ENCODE results near the gene FNBP1L.

Gene FNBP1L

DNA sequence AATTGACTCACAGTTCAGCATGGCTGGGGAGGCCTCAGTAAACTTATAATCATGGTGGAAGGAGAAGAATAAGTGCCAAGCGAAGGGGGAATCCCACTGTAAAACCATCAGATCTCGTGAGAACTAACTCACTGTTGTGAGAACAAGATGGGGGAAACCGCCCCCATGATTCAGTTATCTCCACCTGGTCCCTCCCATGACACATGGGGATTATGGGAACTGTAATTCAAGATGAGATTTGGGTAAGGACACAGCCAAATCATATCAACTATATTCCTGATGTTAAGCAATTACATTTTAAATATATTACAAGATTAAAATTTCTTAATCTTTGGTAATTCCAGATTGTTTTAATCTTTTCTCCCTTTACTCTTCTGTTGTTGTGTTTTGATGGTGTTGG lies 55.2 kb downstream of the FNBP1L start:
- 93% methylated on average over 3 of the region's 3 CpGs for WGBS
- peaks cover 9% of the 10 kb centered on the region for H3K4me1 ChIP-seq (ENCODE audit: insufficient read depth, low read length)
- H3K9ac ChIP-seq (ENCODE audit: low read depth, low read length), result no peak overlapping the region
- H3K27ac ChIP-seq (ENCODE audit: low read depth, low read length), result no peak overlapping the region
- peaks cover 69% of the 10 kb centered on the region for H3K36me3 ChIP-seq (ENCODE audit: insufficient read depth, low read length)
- no peak overlapping the region for H3K4me3 ChIP-seq (ENCODE audit: low read length)
- peaks cover 10% of the 10 kb centered on the region; the same call in 1 of the 2 replicates for H3K9me3 ChIP-seq (ENCODE audit: insufficient read depth, low read depth, low read length)
- no peaks in the 10 kb centered on the region for H3K27me3 ChIP-seq (ENCODE audit: insufficient read depth, low read length)

DNA sequence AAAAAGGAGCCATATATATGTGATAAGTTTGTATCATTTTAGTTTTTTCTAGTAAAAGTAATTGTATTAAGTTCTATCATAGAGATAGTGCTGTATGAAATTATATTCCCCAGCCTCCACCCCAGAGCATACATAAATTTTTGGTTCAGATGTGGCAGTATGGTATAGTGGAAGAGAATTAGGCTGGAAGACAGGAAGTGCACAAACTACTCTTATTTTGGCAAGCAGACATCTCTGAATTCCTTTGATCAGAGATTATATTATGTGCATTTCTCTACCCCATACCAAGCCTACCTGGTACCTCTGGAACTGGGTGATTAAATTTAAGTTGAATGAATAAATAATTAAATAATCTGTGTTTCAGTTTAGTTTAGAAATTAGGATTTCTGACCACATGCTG lies 55.9 kb downstream of the FNBP1L start:
- Histone ChIP-seq H3K9ac (ENCODE audit: low read depth, low read length) (no peak overlapping the region), H3K27ac (ENCODE audit: low read depth, low read length) (no peak overlapping the region), H3K9me3 (ENCODE audit: insufficient read depth, low read depth, low read length) (peaks cover 17% of the 10 kb centered on the region), H3K4me1 (ENCODE audit: insufficient read depth, low read length) (peaks cover 5% of the 10 kb centered on the region; the same call in 1 of the 2 replicates), H3K36me3 (ENCODE audit: insufficient read depth, low read length) (peaks cover 75% of the 10 kb centered on the region), H3K27me3 (ENCODE audit: insufficient read depth, low read length) (no peaks in the 10 kb centered on the region), H3K4me3 (ENCODE audit: low read length) (no peak overlapping the region)

GRCh38 chr1:93504247-93505033 lies 56.5 kb downstream of the FNBP1L start:
- Histone ChIP-seq H3K9me3 (ENCODE audit: insufficient read depth, low read depth, low read length) (peaks cover 23% of the 10 kb centered on the region), H3K4me3 (ENCODE audit: low read length) (no peak overlapping the region), H3K4me1 (ENCODE audit: insufficient read depth, low read length) (peaks cover 5% of the 10 kb centered on the region; the same call in 1 of the 2 replicates), H3K36me3 (ENCODE audit: insufficient read depth, low read length) (peaks cover 81% of the 10 kb centered on the region), H3K27me3 (ENCODE audit: insufficient read depth, low read length) (no peaks in the 10 kb centered on the region), H3K27ac (ENCODE audit: low read depth, low read length) (no peak overlapping the region), H3K9ac (ENCODE audit: low read depth, low read length) (no peak overlapping the region)
- 92% methylated on average over 8 of the region's 8 CpGs for WGBS

- H3K9ac ChIP-seq (ENCODE audit: low read depth, low read length), result no peak overlapping the region
- H3K36me3 ChIP-seq (ENCODE audit: insufficient read depth, low read length), result peaks cover 67% of the 10 kb centered on the region
Measured at GRCh38 chr1:93506126-93506525, 58.2 kb downstream of the FNBP1L start.

DNA sequence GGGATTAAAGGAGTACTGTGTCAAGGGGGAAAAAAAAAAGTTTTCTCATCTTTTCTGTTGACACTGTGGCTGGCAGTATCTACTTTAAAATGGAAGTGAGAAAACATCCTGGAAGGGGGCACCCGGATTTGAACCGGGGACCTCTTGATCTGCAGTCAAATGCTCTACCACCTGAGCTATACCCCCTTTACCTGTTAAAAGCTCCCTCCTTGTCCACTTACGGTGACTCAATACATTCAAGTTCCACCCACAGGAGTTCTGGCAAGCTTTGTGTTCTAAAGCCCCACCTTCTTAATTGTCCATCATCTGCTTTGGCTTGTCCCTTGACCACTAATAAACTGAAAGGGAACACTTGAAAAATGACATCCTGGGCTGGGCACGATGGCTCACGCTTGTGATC lies 68.2 kb downstream of the FNBP1L start:
- no peaks in the 10 kb centered on the region for H3K9me3 ChIP-seq (ENCODE audit: insufficient read depth, low read depth, low read length)
- WGBS, result 93% methylated on average over 5 of the region's 5 CpGs

More at GRCh38 chr1:93506126-93506525, 58.2 kb downstream of the FNBP1L start:
- H3K4me3 ChIP-seq (ENCODE audit: low read length), result no peak overlapping the region
- H3K9me3 ChIP-seq (ENCODE audit: insufficient read depth, low read depth, low read length), result peaks cover 26% of the 10 kb centered on the region
- no peak overlapping the region for H3K27ac ChIP-seq (ENCODE audit: low read depth, low read length)
- WGBS, result 97% methylated on average over 3 of the region's 3 CpGs
- H3K27me3 ChIP-seq (ENCODE audit: insufficient read depth, low read length), result no peaks in the 10 kb centered on the region
- no peaks in the 10 kb centered on the region for H3K4me1 ChIP-seq (ENCODE audit: insufficient read depth, low read length)

GRCh38 chr1:93518516-93518915 lies 70.6 kb downstream of the FNBP1L start:
- peaks cover 23% of the 10 kb centered on the region for H3K36me3 ChIP-seq (ENCODE audit: insufficient read depth, low read length)
- peaks cover 4% of the 10 kb centered on the region; the same call in 1 of the 2 replicates for H3K4me1 ChIP-seq (ENCODE audit: insufficient read depth, low read length)
- H3K9me3 ChIP-seq (ENCODE audit: insufficient read depth, low read depth, low read length), result no peaks in the 10 kb centered on the region
- H3K4me3 ChIP-seq (ENCODE audit: low read length), result no peak overlapping the region
- H3K9ac ChIP-seq (ENCODE audit: low read depth, low read length), result no peak overlapping the region
- no peak overlapping the region for H3K27ac ChIP-seq (ENCODE audit: low read depth, low read length)
- no peaks in the 10 kb centered on the region for H3K27me3 ChIP-seq (ENCODE audit: insufficient read depth, low read length)

More for the DNA sequence above, 68.2 kb downstream of the FNBP1L start:
- no peak overlapping the region for H3K27ac ChIP-seq (ENCODE audit: low read depth, low read length)
- no peak overlapping the region for H3K4me3 ChIP-seq (ENCODE audit: low read length)
- no peak overlapping the region for H3K9ac ChIP-seq (ENCODE audit: low read depth, low read length)
- H3K36me3 ChIP-seq (ENCODE audit: insufficient read depth, low read length), result peaks cover 4% of the 10 kb centered on the region
- peaks cover under 1% of the 10 kb centered on the region; the same call in 1 of the 2 replicates for H3K4me1 ChIP-seq (ENCODE audit: insufficient read depth, low read length)
- no peaks in the 10 kb centered on the region for H3K27me3 ChIP-seq (ENCODE audit: insufficient read depth, low read length)

GRCh38 chr1:93519199-93519829 lies 71.4 kb downstream of the FNBP1L start:
- Histone ChIP-seq H3K36me3 (ENCODE audit: insufficient read depth, low read length) (peaks cover 31% of the 10 kb centered on the region), H3K9ac (ENCODE audit: low read depth, low read length) (no peak overlapping the region), H3K27ac (ENCODE audit: low read depth, low read length) (no peak overlapping the region), H3K9me3 (ENCODE audit: insufficient read depth, low read depth, low read length) (no peaks in the 10 kb centered on the region), H3K27me3 (ENCODE audit: insufficient read depth, low read length) (no peaks in the 10 kb centered on the region), H3K4me1 (ENCODE audit: insufficient read depth, low read length) (peaks cover 4% of the 10 kb centered on the region; the same call in 1 of the 2 replicates), H3K4me3 (ENCODE audit: low read length) (no peak overlapping the region)
- WGBS, result 89% methylated on average over 3 of the region's 3 CpGs

DNA sequence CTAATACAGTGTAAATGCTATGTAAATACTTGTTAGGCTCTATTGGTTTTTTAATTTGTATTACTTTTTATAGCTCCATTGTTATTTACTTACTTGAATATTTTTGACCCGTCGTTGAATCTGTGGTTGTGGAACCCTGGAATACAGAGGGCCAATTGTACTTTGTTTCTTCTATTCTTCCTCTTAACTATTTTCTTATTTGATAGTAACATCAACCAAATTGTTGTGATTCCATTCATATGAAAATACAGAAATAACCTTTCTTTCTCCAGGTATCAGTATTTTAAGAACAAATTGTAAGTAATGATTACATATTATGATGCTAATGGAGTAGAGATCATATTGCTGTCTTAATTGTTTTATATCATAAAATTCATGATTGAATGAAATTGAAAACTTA lies 73.7 kb downstream of the FNBP1L start:
- Histone ChIP-seq H3K4me3 (ENCODE audit: low read length) (no peak overlapping the region), H3K27ac (ENCODE audit: low read depth, low read length) (no peak overlapping the region), H3K4me1 (ENCODE audit: insufficient read depth, low read length) (peaks cover 4% of the 10 kb centered on the region; the same call in 1 of the 2 replicates), H3K36me3 (ENCODE audit: insufficient read depth, low read length) (peaks cover 51% of the 10 kb centered on the region), H3K9ac (ENCODE audit: low read depth, low read length) (no peak overlapping the region), H3K27me3 (ENCODE audit: insufficient read depth, low read length) (no peaks in the 10 kb centered on the region), H3K9me3 (ENCODE audit: insufficient read depth, low read depth, low read length) (no peaks in the 10 kb centered on the region)
- WGBS, result 93% methylated on average over 2 of the region's 2 CpGs

- H3K27ac ChIP-seq (ENCODE audit: low read depth, low read length), result no peak overlapping the region
- no peak overlapping the region for H3K9ac ChIP-seq (ENCODE audit: low read depth, low read length)
- peaks cover 62% of the 10 kb centered on the region for H3K36me3 ChIP-seq (ENCODE audit: insufficient read depth, low read length)
- H3K4me3 ChIP-seq (ENCODE audit: low read length), result no peak overlapping the region
- 87% methylated on average over 3 of the region's 4 CpGs for WGBS
- H3K27me3 ChIP-seq (ENCODE audit: insufficient read depth, low read length), result no peaks in the 10 kb centered on the region
- peaks cover 4% of the 10 kb centered on the region; the same call in 1 of the 2 replicates for H3K4me1 ChIP-seq (ENCODE audit: insufficient read depth, low read length)
- no peaks in the 10 kb centered on the region for H3K9me3 ChIP-seq (ENCODE audit: insufficient read depth, low read depth, low read length)
Measured at GRCh38 chr1:93522721-93523120, 74.8 kb downstream of the FNBP1L start.

DNA sequence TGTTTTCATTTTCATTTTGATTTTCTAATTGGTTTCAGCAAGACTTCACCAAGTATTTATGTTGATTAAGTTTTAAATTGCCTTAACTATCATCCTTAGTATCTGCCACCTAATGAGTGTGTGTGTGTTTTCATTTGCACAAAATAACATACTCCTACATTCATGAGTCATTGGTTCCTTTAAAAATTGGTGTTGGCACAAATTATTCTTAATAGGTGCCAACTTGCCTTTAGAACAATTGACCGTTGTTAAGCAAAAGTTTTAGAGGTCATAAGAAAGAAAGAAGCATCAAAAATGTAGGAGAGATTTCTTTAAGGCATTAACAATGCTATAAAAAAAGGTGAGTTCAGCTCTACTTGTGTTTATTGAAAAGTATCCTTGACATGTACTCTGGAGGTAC lies 77.5 kb downstream of the FNBP1L start:
- Histone ChIP-seq H3K36me3 (ENCODE audit: insufficient read depth, low read length) (peaks cover 89% of the 10 kb centered on the region), H3K9ac (ENCODE audit: low read depth, low read length) (no peak overlapping the region), H3K27me3 (ENCODE audit: insufficient read depth, low read length) (no peaks in the 10 kb centered on the region), H3K9me3 (ENCODE audit: insufficient read depth, low read depth, low read length) (no peaks in the 10 kb centered on the region), H3K4me3 (ENCODE audit: low read length) (no peak overlapping the region), H3K4me1 (ENCODE audit: insufficient read depth, low read length) (peaks cover 4% of the 10 kb centered on the region; the same call in 1 of the 2 replicates), H3K27ac (ENCODE audit: low read depth, low read length) (no peak overlapping the region)
- WGBS, result 97% methylated on average over 1 of the region's 1 CpG

GRCh38 chr1:93526431-93526830 lies 78.5 kb downstream of the FNBP1L start:
- H3K27ac ChIP-seq (ENCODE audit: low read depth, low read length), result no peak overlapping the region
- 97% methylated on average over 2 of the region's 2 CpGs for WGBS
- H3K9ac ChIP-seq (ENCODE audit: low read depth, low read length), result no peak overlapping the region
- H3K36me3 ChIP-seq (ENCODE audit: insufficient read depth, low read length), result peaks cover 93% of the 10 kb centered on the region
- H3K4me1 ChIP-seq (ENCODE audit: insufficient read depth, low read length), result peaks cover under 1% of the 10 kb centered on the region; the same call in 1 of the 2 replicates
- no peak overlapping the region for H3K4me3 ChIP-seq (ENCODE audit: low read length)
- no peaks in the 10 kb centered on the region for H3K27me3 ChIP-seq (ENCODE audit: insufficient read depth, low read length)
- H3K9me3 ChIP-seq (ENCODE audit: insufficient read depth, low read depth, low read length), result no peaks in the 10 kb centered on the region
